GM23338 (cell line): ENCODE data around the gene MYRFL. TPM values are rescaled to one million over a fixed set of nuclear protein-coding genes. Genes with fewer than 3 reads are reported as not detected.

ENCODE experiments used
- ATAC-seq: fragments of 200-7000 bp; cut with Tn5 transposase; 3 replicates; pipeline ENCODE4 v1.9.1; 2020
- DNase-seq: peaks from one replicate; pipeline ENCODE4 v3.0.0-alpha.2; 2015; ENCODE audit warnings: low spot score
- H2AFZ ChIP-seq: fragments of 200-600 bp; sonication (generic); 2 replicates; pipeline ENCODE4 v1.8.0; 2016; ENCODE audit warnings: antibody characterized with exemption, mild to moderate bottlenecking, moderate library complexity
- H3F3A ChIP-seq: fragments of 200-600 bp; sonication (generic); replicated peaks from 2 replicates; pipeline ENCODE4 v1.8.0; 2017; ENCODE audit warnings: antibody characterized with exemption, mixed run types, low read depth
- H3K27ac ChIP-seq: fragments of 200-600 bp; sonication (generic); 2 replicates; pipeline ENCODE4 v1.6.1; 2016; ENCODE audit warnings: low read depth
- H3K27me3 ChIP-seq: fragments of 200-600 bp; sonication (generic); 2 replicates; pipeline ENCODE4 v1.8.0; 2016; ENCODE audit warnings: mild to moderate bottlenecking, mixed run types, moderate library complexity; ENCODE audit not compliant: insufficient read depth
- H3K36me3 ChIP-seq: fragments of 200-600 bp; sonication (generic); 2 replicates; pipeline ENCODE4 v1.8.0; 2016; ENCODE audit warnings: mild to moderate bottlenecking; ENCODE audit not compliant: insufficient read depth
- H3K4me1 ChIP-seq: fragments of 200-600 bp; sonication (generic); 2 replicates; pipeline ENCODE4 v1.8.0; 2016; ENCODE audit warnings: mild to moderate bottlenecking, moderate library complexity; ENCODE audit not compliant: insufficient read depth
- H3K4me2 ChIP-seq: fragments of 200-600 bp; sonication (generic); 2 replicates; pipeline ENCODE4 v1.7.1; 2017; ENCODE audit warnings: mixed run types
- H3K4me3 ChIP-seq: fragments of 200-600 bp; sonication (generic); 2 replicates; pipeline ENCODE4 v1.6.1; 2016; ENCODE audit warnings: mixed run types
- H3K79me2 ChIP-seq: fragments of 200-600 bp; sonication (generic); replicated peaks from 2 replicates; pipeline ENCODE4 v1.8.0; 2017; ENCODE audit warnings: mild to moderate bottlenecking; ENCODE audit not compliant: insufficient read depth
- H3K9me2 ChIP-seq: fragments of 200-600 bp; sonication (generic); 2 replicates; pipeline ENCODE4 v1.8.0; 2017; ENCODE audit not compliant: insufficient read depth
- H4K20me1 ChIP-seq: fragments of 200-600 bp; sonication (generic); replicated peaks from 2 replicates; pipeline ENCODE4 v1.8.0; 2017; ENCODE audit warnings: mild to moderate bottlenecking; ENCODE audit not compliant: insufficient read depth
- H3K27ac Mint-ChIP-seq: 2 replicates; pipeline ENCODE4 v1.8.0; 2020; ENCODE audit warnings: inconsistent platforms, mild to moderate bottlenecking, moderate library complexity, mixed read lengths
- H3K27me3 Mint-ChIP-seq: 3 replicates; pipeline ENCODE4 v1.8.0; 2022; ENCODE audit warnings: low read depth, mild to moderate bottlenecking, moderate library complexity, mixed read lengths, inconsistent platforms; ENCODE audit not compliant: insufficient read depth, poor library complexity
- H3K36me3 Mint-ChIP-seq: 3 replicates; pipeline ENCODE4 v1.8.0; 2021; ENCODE audit warnings: low read depth, mild to moderate bottlenecking, inconsistent platforms, moderate library complexity, mixed read lengths
- H3K4me1 Mint-ChIP-seq: 3 replicates; pipeline ENCODE4 v1.8.0; 2020; ENCODE audit warnings: mild to moderate bottlenecking, inconsistent platforms, mixed read lengths
- H3K4me3 Mint-ChIP-seq: 3 replicates; pipeline ENCODE4 v1.8.0; 2021; ENCODE audit warnings: moderate library complexity, mild to moderate bottlenecking, inconsistent platforms, mixed read lengths
- H3K9me3 Mint-ChIP-seq: 3 replicates; pipeline ENCODE4 v1.8.0; 2020; ENCODE audit warnings: moderate library complexity, mild to moderate bottlenecking, inconsistent platforms, mixed read lengths
- CREB1 ChIP-seq: fragments of 250-450 bp; sonication (Bioruptor Pico); IDR thresholded peaks from 2 replicates; pipeline ENCODE4 v1.5.0; 2020; ENCODE audit warnings: low read depth, mild to moderate bottlenecking, moderate library complexity
- ETS1 ChIP-seq: IDR thresholded peaks from 2 replicates; pipeline ENCODE4 v1.6.1; 2016; ENCODE audit warnings: antibody characterized with exemption
- EZH2phosphoT487 ChIP-seq: fragments of 200-600 bp; sonication (generic); IDR thresholded peaks from one replicate; pipeline ENCODE4 v1.8.1; 2018; ENCODE audit warnings: antibody characterized with exemption; ENCODE audit not compliant: unreplicated experiment
- JUNB ChIP-seq: IDR thresholded peaks from one replicate; pipeline ENCODE4 v1.6.1; 2016; ENCODE audit warnings: antibody characterized with exemption; ENCODE audit not compliant: unreplicated experiment
- NANOG ChIP-seq: IDR thresholded peaks from 2 replicates; pipeline ENCODE4 v1.6.1; 2016; ENCODE audit warnings: antibody characterized with exemption, borderline replicate concordance
- POLR2AphosphoS5 ChIP-seq: IDR thresholded peaks from 2 replicates; pipeline ENCODE4 v1.6.1; 2016; ENCODE audit warnings: antibody characterized with exemption, low read depth
- REST ChIP-seq: IDR thresholded peaks from one replicate; pipeline ENCODE4 v1.6.1; 2018; ENCODE audit warnings: antibody characterized with exemption; ENCODE audit not compliant: unreplicated experiment
- STAT1 ChIP-seq: IDR thresholded peaks from one replicate; pipeline ENCODE4 v1.6.1; 2016; ENCODE audit warnings: antibody characterized with exemption; ENCODE audit not compliant: unreplicated experiment
- ZNF114 ChIP-seq: fragments of 250-450 bp; sonication (Bioruptor Pico); IDR thresholded peaks from 2 replicates; pipeline ENCODE4 v1.5.0; 2020; ENCODE audit warnings: mild to moderate bottlenecking, moderate library complexity
- ZNF331 ChIP-seq: fragments of 250-450 bp; sonication (Bioruptor Pico); IDR thresholded peaks from 2 replicates; pipeline ENCODE4 v1.5.0; 2020; ENCODE audit warnings: low read depth, mild to moderate bottlenecking, moderate library complexity
- polyA plus RNA-seq: library from polyadenylated mRNA; unstranded; fragments of >200 nt; fragmentation: Nextera tagmentation; extraction: Ambion mirVana; gene quantifications from 2 replicates; pipeline ENCODE4 v1.2.1, GENCODE V29; 2016
- total RNA-seq: library from RNA; depleted of rRNA; stranded (reverse); fragments of >200 nt; shearing (Covaris generic); gene quantifications from 2 replicates; pipeline ENCODE4 v1.2.3, GENCODE V29; 2014
- TF ChIP-seq, protein P1 (sequence below), 2 experiments: fragments of 200-600 bp in 1 of 2; sonication (generic) in 1 of 2; conservative IDR thresholded peaks; 2 replicates each; pipeline versions ENCODE4 v1.5.1 to v1.6.1; 2016 to 2017; ENCODE audit warnings: antibody characterized with exemption in 2 of 2, low read depth in 2 of 2, mild to moderate bottlenecking in 2 of 2, moderate library complexity in 1 of 2

MYRFL gene
- total and polyA plus RNA-seq, 2 experiments from 2014 or later, result 2.3 to 2.8 TPM

DNA sequence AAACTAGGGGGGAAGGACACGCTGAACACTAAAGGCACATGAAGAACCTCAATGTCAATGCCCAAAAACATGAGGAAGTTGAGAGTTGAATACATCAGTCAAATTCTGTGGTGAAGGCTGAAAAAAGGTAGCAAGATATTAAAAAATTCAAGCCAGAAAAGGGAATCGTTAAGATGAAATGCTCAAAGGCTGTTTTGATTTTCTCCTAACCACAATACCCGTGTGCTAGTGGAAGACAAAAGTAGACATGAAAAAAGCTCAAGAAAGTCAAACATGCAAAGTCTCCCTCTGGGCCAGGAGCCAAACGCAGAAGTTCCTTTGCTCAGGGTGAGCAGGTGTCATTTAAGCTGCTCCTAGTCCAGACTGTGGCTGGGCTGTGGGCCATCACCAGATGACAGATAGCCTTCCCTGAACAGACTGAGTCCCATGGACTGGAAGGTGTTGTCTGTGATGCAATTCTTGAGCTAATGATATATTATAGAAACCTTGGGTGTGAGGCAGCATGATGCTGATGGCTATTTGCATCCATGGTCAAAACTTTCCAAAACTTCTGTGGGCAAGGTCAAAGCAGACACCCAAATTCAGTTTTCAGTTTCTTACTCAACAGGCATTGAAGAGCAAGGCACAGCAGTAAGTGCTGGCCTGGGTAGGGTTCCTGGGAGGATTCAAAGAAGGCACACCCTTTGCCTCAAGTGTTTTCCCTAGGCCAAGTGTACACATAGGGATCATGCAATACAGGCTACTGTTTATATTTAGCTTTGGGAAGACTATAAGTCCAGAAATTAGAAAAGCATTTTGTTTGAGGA, 81.6 kb downstream of the MYRFL start:
- Histone ChIP-seq H2AFZ (no peak overlapping the region), H3K4me3 (no peak overlapping the region), H4K20me1 (no peaks in the 10 kb centered on the region), H3K9me2 (peaks cover 13% of the 10 kb centered on the region), H3K27me3 (no peaks in the 10 kb centered on the region), H3K27ac (no peak overlapping the region), H3K79me2 (no peaks in the 10 kb centered on the region), H3K4me1 (peaks cover 13% of the 10 kb centered on the region), H3K36me3 (no peaks in the 10 kb centered on the region), H3F3A (no peaks in the 10 kb centered on the region), H3K4me2 (no peak overlapping the region)
- Mint-ChIP-seq H3K27me3 (no peaks in the 10 kb centered on the region), H3K27ac (no peak overlapping the region), H3K9me3 (no peaks in the 10 kb centered on the region), H3K36me3 (peaks cover 3% of the 10 kb centered on the region; the same call in 2 of the 3 replicates), H3K4me1 (peaks cover 15% of the 10 kb centered on the region), H3K4me3 (no peak overlapping the region)
- TF ChIP-seq ZNF331 (no peak), ZNF114 (CRISPR knock-in tag) (no peak), REST (no peak), ETS1 (no peak), CREB1 (no peak), STAT1 (no peak), NANOG (no peak), JUNB (no peak), POLR2AphosphoS5 (no peak), EZH2phosphoT487 (no peak)
- ATAC-seq, result no peak
- no peak for DNase-seq

DNA sequence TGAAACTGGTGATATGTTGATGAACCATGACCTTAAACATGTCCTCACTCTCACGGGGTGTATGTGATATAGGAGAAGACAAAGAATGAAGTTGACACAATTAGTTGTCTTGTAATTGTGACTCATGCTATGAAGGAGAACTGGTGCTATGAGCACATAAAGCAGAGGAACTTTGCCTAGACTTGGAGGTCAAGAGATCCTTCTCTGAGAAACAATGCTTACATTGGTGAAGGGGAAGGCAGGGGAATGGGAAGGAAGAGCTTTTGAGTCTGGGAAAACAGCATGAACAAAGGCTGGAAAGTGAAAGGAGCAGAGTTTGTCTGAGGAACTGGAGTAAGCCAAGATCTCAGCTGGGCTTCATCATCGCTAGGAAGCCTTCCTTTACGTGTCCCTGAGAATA, 83.2 kb downstream of the MYRFL start:
- Mint-ChIP-seq H3K36me3 (peaks cover 3% of the 10 kb centered on the region; the same call in 2 of the 3 replicates), H3K9me3 (no peaks in the 10 kb centered on the region), H3K27me3 (no peaks in the 10 kb centered on the region), H3K4me1 (peaks cover 12% of the 10 kb centered on the region), H3K4me3 (no peak overlapping the region), H3K27ac (no peak overlapping the region)
- peaks cover 9% of the 10 kb centered on the region for H3K4me1 ChIP-seq
- no peaks in the 10 kb centered on the region for H3K27me3 ChIP-seq
- ATAC-seq, result no peak
- H3K9me2 ChIP-seq, result peaks cover 13% of the 10 kb centered on the region
- H2AFZ ChIP-seq, result no peak overlapping the region
- no peak for DNase-seq
- H3K79me2 ChIP-seq, result no peaks in the 10 kb centered on the region
- H4K20me1 ChIP-seq, result no peaks in the 10 kb centered on the region
- no peaks in the 10 kb centered on the region for H3K36me3 ChIP-seq
- no peaks in the 10 kb centered on the region for H3F3A ChIP-seq
- H3K4me3 ChIP-seq, result no peak overlapping the region
- H3K27ac ChIP-seq, result no peak overlapping the region
- H3K4me2 ChIP-seq, result no peak overlapping the region
- TF ChIP-seq CREB1, result no peak
- TF ChIP-seq EZH2phosphoT487, result no peak
- no peak for TF ChIP-seq STAT1
- no peak for TF ChIP-seq ZNF114 (CRISPR knock-in tag)
- no peak for TF ChIP-seq ZNF331
- TF ChIP-seq ETS1, result no peak
- TF ChIP-seq REST, result no peak
- TF ChIP-seq, protein P1, sequence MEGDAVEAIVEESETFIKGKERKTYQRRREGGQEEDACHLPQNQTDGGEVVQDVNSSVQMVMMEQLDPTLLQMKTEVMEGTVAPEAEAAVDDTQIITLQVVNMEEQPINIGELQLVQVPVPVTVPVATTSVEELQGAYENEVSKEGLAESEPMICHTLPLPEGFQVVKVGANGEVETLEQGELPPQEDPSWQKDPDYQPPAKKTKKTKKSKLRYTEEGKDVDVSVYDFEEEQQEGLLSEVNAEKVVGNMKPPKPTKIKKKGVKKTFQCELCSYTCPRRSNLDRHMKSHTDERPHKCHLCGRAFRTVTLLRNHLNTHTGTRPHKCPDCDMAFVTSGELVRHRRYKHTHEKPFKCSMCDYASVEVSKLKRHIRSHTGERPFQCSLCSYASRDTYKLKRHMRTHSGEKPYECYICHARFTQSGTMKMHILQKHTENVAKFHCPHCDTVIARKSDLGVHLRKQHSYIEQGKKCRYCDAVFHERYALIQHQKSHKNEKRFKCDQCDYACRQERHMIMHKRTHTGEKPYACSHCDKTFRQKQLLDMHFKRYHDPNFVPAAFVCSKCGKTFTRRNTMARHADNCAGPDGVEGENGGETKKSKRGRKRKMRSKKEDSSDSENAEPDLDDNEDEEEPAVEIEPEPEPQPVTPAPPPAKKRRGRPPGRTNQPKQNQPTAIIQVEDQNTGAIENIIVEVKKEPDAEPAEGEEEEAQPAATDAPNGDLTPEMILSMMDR (conservative IDR thresholded peaks at IDR 0.05; ENCODE audit: low read depth in 2 of 2), result no peak
